GM18870 (cell line): ENCODE results near the gene NPB.
A peak's percentile ranks its signal among the peaks of the same experiment; 100 is the strongest.

Source experiments
- ATAC-seq: cut with Tn5 transposase; IDR thresholded peaks from one replicate; pipeline ENCODE4 v1.9.1; 2021; ENCODE audit warnings: moderate library complexity; ENCODE audit not compliant: unreplicated experiment

NPB gene

DNA sequence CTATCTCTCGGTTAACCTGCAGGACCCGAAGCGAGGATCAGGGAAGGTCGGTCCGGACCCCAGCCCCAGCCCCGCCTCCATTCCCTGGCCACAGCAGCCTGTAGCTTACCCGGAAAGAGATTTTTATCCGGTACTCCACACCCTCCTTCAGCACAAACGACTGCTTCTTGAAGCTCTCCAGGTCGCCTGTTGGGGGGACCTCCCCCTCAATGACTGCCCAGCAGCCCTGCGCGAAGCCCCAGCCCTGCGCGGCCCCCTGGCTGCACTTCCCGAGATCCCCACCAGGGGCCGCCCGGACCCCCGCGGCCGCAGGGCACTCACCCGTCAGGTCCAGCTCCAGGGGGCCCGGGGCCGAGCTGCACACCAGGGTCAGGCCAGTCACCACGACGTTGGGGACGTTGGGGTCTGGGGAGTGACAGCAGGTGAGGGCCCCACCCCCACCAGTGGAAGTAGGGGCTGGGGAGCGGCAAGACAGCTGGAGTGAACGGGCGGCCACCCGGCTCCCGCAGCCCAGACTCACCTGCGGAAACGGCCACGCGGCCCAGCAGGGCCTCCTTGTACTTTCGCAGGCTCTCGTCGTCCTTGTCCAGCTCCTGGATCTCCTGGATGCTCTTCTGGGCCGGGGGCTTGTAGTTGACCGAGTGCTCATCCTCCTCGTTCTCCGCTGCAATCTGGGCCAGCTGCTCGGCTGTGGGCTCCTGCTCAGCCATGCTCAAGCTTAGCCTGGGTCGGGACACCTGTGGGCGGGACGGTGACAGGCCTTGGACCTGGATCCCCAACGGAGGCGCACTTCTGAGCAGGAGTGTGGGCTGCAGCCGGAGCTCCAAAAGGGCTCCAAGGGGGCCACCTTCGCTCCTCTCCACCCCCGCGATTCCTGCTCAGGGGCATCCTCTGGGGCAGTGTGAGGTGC lies 32.6 kb upstream of the NPB start:
- ATAC-seq = no peak

GRCh38 chr17:81870131-81870980 lies 31.7 kb upstream of the NPB start:
- no peak for ATAC-seq

- ATAC-seq = no peak
Observed at GRCh38 chr17:81870981-81871386, 31.1 kb upstream of the NPB start, which contains the start of gene ARHGDIA. ARHGDIA (minus strand) TSS chr17:81871337; CDS start chr17:81869930, 1,407 bp downstream.

- no peak for ATAC-seq
Observed at GRCh38 chr17:81871387-81872230, 30.4 kb upstream of the NPB start.

GRCh38 chr17:81877569-81877968 lies 24.5 kb upstream of the NPB start:
- no peak for ATAC-seq

- ATAC-seq = no peak
Observed at GRCh38 chr17:81878294-81878693, 23.7 kb upstream of the NPB start.

- ATAC-seq = no peak
Observed at GRCh38 chr17:81879121-81879520, 22.9 kb upstream of the NPB start.

- no peak for ATAC-seq
Observed at GRCh38 chr17:81884520-81884919, 17.5 kb upstream of the NPB start.

- ATAC-seq = no peak
Observed at GRCh38 chr17:81884968-81885367, 17.1 kb upstream of the NPB start.

DNA sequence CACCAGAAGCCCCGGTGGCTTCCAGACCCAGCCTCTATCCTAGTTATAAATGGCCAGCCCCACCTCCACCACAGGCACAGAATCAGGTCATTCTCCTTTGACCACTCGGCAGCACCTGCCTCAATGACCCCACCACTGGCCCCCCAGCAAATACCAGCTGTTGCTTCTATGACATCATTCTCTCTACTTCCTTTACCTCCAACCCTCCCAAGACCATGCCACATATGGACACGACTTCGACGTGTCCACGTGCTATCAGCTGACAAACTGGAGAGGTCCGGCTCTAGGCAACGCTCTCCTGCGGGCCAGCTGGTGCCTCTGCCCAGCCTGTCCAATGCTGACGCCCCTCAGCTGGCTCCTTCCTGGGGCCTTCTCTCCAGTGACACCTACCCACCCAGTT lies 16.6 kb upstream of the NPB start:
- no peak for ATAC-seq

DNA sequence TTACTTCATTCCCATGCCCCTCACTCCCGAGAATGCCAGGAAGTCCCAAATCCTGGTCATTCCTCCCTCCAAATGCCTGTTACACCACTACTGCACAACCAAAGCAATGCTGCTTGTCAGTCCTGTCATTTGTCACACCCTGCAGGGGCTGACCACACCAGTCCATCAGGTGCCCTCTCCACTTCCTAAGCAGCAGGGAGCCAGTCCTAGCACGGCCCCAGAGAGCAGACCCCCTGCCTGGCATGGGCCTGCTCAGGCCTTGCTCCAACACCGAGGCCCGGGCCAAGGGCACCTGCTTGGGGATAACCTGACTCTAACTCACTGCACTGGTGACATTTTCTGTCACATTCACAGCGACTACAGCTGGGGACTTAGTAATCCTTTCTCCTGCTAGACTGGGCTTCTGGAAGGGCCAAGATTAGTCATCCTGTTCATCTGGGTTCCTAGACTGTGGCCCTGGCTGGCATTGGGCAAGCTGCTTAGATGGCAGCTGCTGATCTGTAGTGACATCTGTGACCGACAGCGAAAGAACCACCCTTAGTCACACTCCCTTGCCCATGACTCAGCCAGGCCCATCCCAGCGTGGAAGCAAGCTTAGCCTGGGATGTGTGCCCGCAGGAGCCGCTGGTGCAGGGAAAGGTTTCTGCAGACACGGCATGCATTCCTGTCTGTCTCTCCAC lies 16.0 kb upstream of the NPB start:
- ATAC-seq = no peak

DNA sequence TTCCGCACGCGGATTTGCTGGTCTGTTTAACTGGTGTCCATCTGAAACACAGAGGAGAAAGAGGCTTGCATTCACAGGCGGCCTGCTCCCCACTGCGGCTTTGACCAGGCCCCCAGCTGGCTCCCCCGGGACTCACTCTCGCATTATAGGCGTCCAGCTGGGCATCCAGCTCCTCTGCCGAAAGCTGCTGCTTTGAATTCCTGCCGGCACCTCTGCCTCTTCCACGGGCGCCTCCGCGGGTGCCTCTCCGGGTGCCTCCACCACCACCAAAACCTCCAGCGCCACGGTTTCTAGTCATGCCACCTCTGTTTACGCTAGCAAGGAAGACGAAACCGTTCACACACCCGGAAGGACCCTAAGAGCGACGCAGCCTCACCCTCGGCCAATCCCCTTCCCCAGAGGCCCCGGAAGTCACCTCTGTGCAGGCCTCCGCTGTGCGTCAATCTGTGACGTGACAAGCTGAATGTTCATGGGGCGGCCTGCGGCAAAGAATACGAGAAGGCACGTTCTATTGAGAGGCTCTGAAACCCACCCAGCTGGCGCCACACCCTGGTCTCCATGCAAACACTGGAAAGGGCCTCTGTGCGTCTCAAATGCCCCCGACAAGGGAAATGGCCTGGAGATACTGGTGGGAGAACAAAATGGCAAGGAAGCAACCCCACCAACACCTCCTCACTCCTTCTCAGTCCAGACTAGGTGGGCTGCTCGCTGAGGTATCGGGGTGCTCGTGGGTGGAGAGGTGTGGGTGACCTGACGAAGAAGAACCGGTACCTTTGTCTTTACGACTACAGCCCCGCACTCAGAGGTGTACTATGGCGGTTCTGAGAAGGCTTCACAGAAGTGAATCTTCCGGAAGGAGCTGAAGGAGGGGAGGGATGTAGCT lies 13.7 kb upstream of the NPB start:
- ATAC-seq = no peak

- no peak for ATAC-seq
Observed at GRCh38 chr17:81888988-81889595, 12.9 kb upstream of the NPB start.

DNA sequence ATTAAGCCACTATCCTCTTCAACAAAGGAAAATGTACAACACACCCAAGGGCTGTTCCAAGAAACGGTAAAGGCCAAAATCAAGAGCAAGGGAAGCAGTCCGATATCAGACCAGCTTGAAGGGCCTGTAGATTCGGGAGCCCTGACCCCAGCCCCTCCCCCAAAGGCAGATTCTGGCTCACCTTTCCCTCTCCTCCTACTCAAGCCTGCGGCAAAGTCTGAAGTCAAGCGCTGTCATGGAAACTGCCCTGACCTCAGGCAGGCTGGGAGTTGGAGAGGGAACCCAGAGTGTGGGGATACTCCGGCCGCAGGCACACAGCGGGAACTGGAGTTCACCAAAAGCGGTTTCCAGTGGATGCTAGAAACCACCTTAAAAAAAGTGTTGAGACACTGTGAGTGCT lies 12.4 kb upstream of the NPB start:
- ATAC-seq = no peak

GRCh38 chr17:81890447-81891302 lies 11.4 kb upstream of the NPB start:
- peak; percentile 2 for ATAC-seq

- ATAC-seq = no peak
Observed at GRCh38 chr17:81891303-81891552, 10.8 kb upstream of the NPB start.

GRCh38 chr17:81895400-81895799 lies 6.6 kb upstream of the NPB start:
- no peak for ATAC-seq
